Measurements from ENCODE around the gene METTL25B.

METTL25B gene

GRCh38 chr1:156726549-156727226, 1.6 kb upstream of the METTL25B start:
- Histone ChIP-seq H3K23ac (ENCODE audit: low read length) (no peak overlapping the region), H4K8ac (ENCODE audit: low read depth, low read length) (no peak overlapping the region), H3K9me3 (ENCODE audit: insufficient read depth, low read depth, low read length) (peaks cover 2% of the 10 kb centered on the region), H2BK5ac (ENCODE audit: low read depth, low read length, poor library complexity) (no peak overlapping the region), H3K79me1 (ENCODE audit: low read length) (peaks cover 7% of the 10 kb centered on the region), H3K14ac (ENCODE audit: low read length) (no peak overlapping the region), H4K91ac (ENCODE audit: low read depth, low read length) (no peak overlapping the region), H3K4me3 (ENCODE audit: low read depth, low read length) (peak overlapping the region; percentile 3), H3K27me3 (ENCODE audit: insufficient read depth, low read length) (no peaks in the 10 kb centered on the region), H3K4ac (ENCODE audit: low read depth, low read length) (no peak overlapping the region), H2AFZ (ENCODE audit: insufficient read depth, low read length, poor library complexity) (no peak overlapping the region), H2AK5ac (ENCODE audit: low read length) (no peak overlapping the region), H3K4me2 (ENCODE audit: low read length) (peak overlapping the region; percentile 99), H3K36me3 (ENCODE audit: control insufficient read depth in 1 of 2, insufficient read depth in 2 of 2, low read length in 2 of 2) (peaks cover 15 to 29% of the 10 kb centered on the region in 2 experiments), H4K12ac (ENCODE audit: low read depth, low read length) (no peak overlapping the region), H2BK120ac (ENCODE audit: insufficient read depth, low read length, poor library complexity) (no peak overlapping the region), H3K27ac (ENCODE audit: low read depth, low read length) (no peak overlapping the region), H3K4me1 (ENCODE audit: control insufficient read depth in 1 of 2, insufficient read depth in 2 of 2, low read length in 2 of 2) (peaks cover 8 to 21% of the 10 kb centered on the region in 2 experiments), H2BK12ac (ENCODE audit: low read length) (no peak overlapping the region), H3K9ac (ENCODE audit: low read length) (no peak overlapping the region), H3K79me2 (ENCODE audit: control insufficient read depth, insufficient read depth, low read length, poor library complexity) (peaks cover 6% of the 10 kb centered on the region), H3K18ac (ENCODE audit: low read length) (no peak overlapping the region)
- DNase-seq, result peak; percentile 41 to 75
- WGBS (ENCODE audit: extremely low coverage, insufficient coverage, insufficient read length), result no CpG with 5 or more reads among the region's 15 CpGs

GRCh38 chr1:156727492-156727891, 777 bp upstream of the METTL25B start:
- Histone ChIP-seq H3K36me3 (ENCODE audit: control insufficient read depth in 1 of 2, insufficient read depth in 2 of 2, low read length in 2 of 2) (peaks cover 15 to 30% of the 10 kb centered on the region in 2 experiments), H3K4me1 (ENCODE audit: control insufficient read depth in 1 of 2, insufficient read depth in 2 of 2, low read length in 2 of 2) (peaks cover 8 to 21% of the 10 kb centered on the region in 2 experiments), H3K23ac (ENCODE audit: low read length) (no peak overlapping the region), H3K4ac (ENCODE audit: low read depth, low read length) (peak overlapping the region; percentile 49), H4K91ac (ENCODE audit: low read depth, low read length) (no peak overlapping the region), H3K27me3 (ENCODE audit: insufficient read depth, low read length) (no peaks in the 10 kb centered on the region), H3K14ac (ENCODE audit: low read length) (no peak overlapping the region), H2BK5ac (ENCODE audit: low read depth, low read length, poor library complexity) (no peak overlapping the region), H3K9ac (ENCODE audit: low read length) (peak overlapping the region; percentile 97), H3K79me1 (ENCODE audit: low read length) (peaks cover 7% of the 10 kb centered on the region), H3K4me3 (ENCODE audit: low read depth, low read length) (peak overlapping the region; percentile 97), H4K8ac (ENCODE audit: low read depth, low read length) (no peak overlapping the region), H4K12ac (ENCODE audit: low read depth, low read length) (no peak overlapping the region), H2AFZ (ENCODE audit: insufficient read depth, low read length, poor library complexity) (no peak overlapping the region), H2BK120ac (ENCODE audit: insufficient read depth, low read length, poor library complexity) (no peak overlapping the region), H3K79me2 (ENCODE audit: control insufficient read depth, insufficient read depth, low read length, poor library complexity) (peaks cover 6% of the 10 kb centered on the region), H3K18ac (ENCODE audit: low read length) (no peak overlapping the region), H2AK5ac (ENCODE audit: low read length) (no peak overlapping the region), H2BK12ac (ENCODE audit: low read length) (no peak overlapping the region), H3K9me3 (ENCODE audit: insufficient read depth, low read depth, low read length) (peaks cover 2% of the 10 kb centered on the region), H3K27ac (ENCODE audit: low read depth, low read length) (no peak overlapping the region), H3K4me2 (ENCODE audit: low read length) (peak overlapping the region; percentile 99)
- no peak for DNase-seq
- WGBS (ENCODE audit: extremely low coverage, insufficient coverage, insufficient read length), result no CpG with 5 or more reads among the region's 7 CpGs

GRCh38 chr1:156728599-156729462, 562 bp downstream of the METTL25B start, which contains the start of gene ISG20L2:
Gene ISG20L2 (minus strand): TSS chr1:156728766. CDS start chr1:156727652, 1,114 bp downstream.
- no CpG with 5 or more reads among the region's 57 CpGs for WGBS (ENCODE audit: extremely low coverage, insufficient coverage, insufficient read length)
- peak within 1 kb of the TSS; percentile 99 for H3K4me2 ChIP-seq (ENCODE audit: low read length)
- peak within 1 kb of the TSS; percentile 61 for H3K4ac ChIP-seq (ENCODE audit: low read depth, low read length)
- H2AFZ ChIP-seq (ENCODE audit: insufficient read depth, low read length, poor library complexity), result peak within 1 kb of the TSS; percentile 72
- peaks cover 6% of the 10 kb centered on the region for H3K79me2 ChIP-seq (ENCODE audit: control insufficient read depth, insufficient read depth, low read length, poor library complexity)
- H3K27me3 ChIP-seq (ENCODE audit: insufficient read depth, low read length), result no peaks in the 10 kb centered on the region
- peak within 1 kb of the TSS; percentile 8 for H2AK5ac ChIP-seq (ENCODE audit: low read length)
- peaks cover 7% of the 10 kb centered on the region for H3K79me1 ChIP-seq (ENCODE audit: low read length)
- peak within 1 kb of the TSS; percentile 60 for H2BK5ac ChIP-seq (ENCODE audit: low read depth, low read length, poor library complexity)
- peaks cover 2% of the 10 kb centered on the region for H3K9me3 ChIP-seq (ENCODE audit: insufficient read depth, low read depth, low read length)
- H3K23ac ChIP-seq (ENCODE audit: low read length), result no peak within 1 kb of the TSS
- peak within 1 kb of the TSS; percentile 78 for H3K14ac ChIP-seq (ENCODE audit: low read length)
- DNase-seq, result peak; percentile 98
- peaks cover 8 to 21% of the 10 kb centered on the region in 2 experiments for H3K4me1 ChIP-seq (ENCODE audit: control insufficient read depth in 1 of 2, insufficient read depth in 2 of 2, low read length in 2 of 2)
- H3K27ac ChIP-seq (ENCODE audit: low read depth, low read length), result peak within 1 kb of the TSS; percentile 35
- peak within 1 kb of the TSS; percentile 97 for H3K4me3 ChIP-seq (ENCODE audit: low read depth, low read length)
- peaks cover 7 to 23% of the 10 kb centered on the region in 2 experiments for H3K36me3 ChIP-seq (ENCODE audit: control insufficient read depth in 1 of 2, insufficient read depth in 2 of 2, low read length in 2 of 2)
- H3K9ac ChIP-seq (ENCODE audit: low read length), result peak within 1 kb of the TSS; percentile 97
- no peak within 1 kb of the TSS for H2BK12ac ChIP-seq (ENCODE audit: low read length)
- H3K18ac ChIP-seq (ENCODE audit: low read length), result peak within 1 kb of the TSS; percentile 39
- peak within 1 kb of the TSS; percentile 82 for H4K8ac ChIP-seq (ENCODE audit: low read depth, low read length)
- H4K12ac ChIP-seq (ENCODE audit: low read depth, low read length), result peak within 1 kb of the TSS; percentile 59
- H4K91ac ChIP-seq (ENCODE audit: low read depth, low read length), result peak within 1 kb of the TSS; percentile 76
- peak within 1 kb of the TSS; percentile 7 for H2BK120ac ChIP-seq (ENCODE audit: insufficient read depth, low read length, poor library complexity)

- H3K36me3 ChIP-seq (ENCODE audit: control insufficient read depth in 1 of 2, insufficient read depth in 2 of 2, low read length in 2 of 2), result peaks cover 22 to 43% of the 10 kb centered on the region in 2 experiments
- no peak for DNase-seq
- H3K4me2 ChIP-seq (ENCODE audit: low read length), result no peak overlapping the region
- H3K4me1 ChIP-seq (ENCODE audit: control insufficient read depth in 1 of 2, insufficient read depth in 2 of 2, low read length in 2 of 2), result no peaks in the 10 kb centered on the region
- H3K27ac ChIP-seq (ENCODE audit: low read depth, low read length), result no peak overlapping the region
- no peak overlapping the region for H2AK5ac ChIP-seq (ENCODE audit: low read length)
- no peak overlapping the region for H4K91ac ChIP-seq (ENCODE audit: low read depth, low read length)
- WGBS (ENCODE audit: extremely low coverage, insufficient coverage, insufficient read length), result no CpG with 5 or more reads among the region's 20 CpGs
- no peak overlapping the region for H3K9ac ChIP-seq (ENCODE audit: low read length)
- H4K8ac ChIP-seq (ENCODE audit: low read depth, low read length), result no peak overlapping the region
- H3K79me2 ChIP-seq (ENCODE audit: control insufficient read depth, insufficient read depth, low read length, poor library complexity), result no peaks in the 10 kb centered on the region
- no peak overlapping the region for H2BK12ac ChIP-seq (ENCODE audit: low read length)
- no peaks in the 10 kb centered on the region for H3K9me3 ChIP-seq (ENCODE audit: insufficient read depth, low read depth, low read length)
- H3K4me3 ChIP-seq (ENCODE audit: low read depth, low read length), result no peak overlapping the region
- no peak overlapping the region for H2BK5ac ChIP-seq (ENCODE audit: low read depth, low read length, poor library complexity)
- no peak overlapping the region for H3K14ac ChIP-seq (ENCODE audit: low read length)
- H3K23ac ChIP-seq (ENCODE audit: low read length), result no peak overlapping the region
- no peaks in the 10 kb centered on the region for H3K27me3 ChIP-seq (ENCODE audit: insufficient read depth, low read length)
- H4K12ac ChIP-seq (ENCODE audit: low read depth, low read length), result no peak overlapping the region
- H2AFZ ChIP-seq (ENCODE audit: insufficient read depth, low read length, poor library complexity), result no peak overlapping the region
- no peak overlapping the region for H3K4ac ChIP-seq (ENCODE audit: low read depth, low read length)
- H2BK120ac ChIP-seq (ENCODE audit: insufficient read depth, low read length, poor library complexity), result no peak overlapping the region
- H3K18ac ChIP-seq (ENCODE audit: low read length), result no peak overlapping the region
- H3K79me1 ChIP-seq (ENCODE audit: low read length), result peaks cover under 1% of the 10 kb centered on the region
These were observed 5.8 kb downstream of the METTL25B start for GRCh38 chr1:156733989-156734584.
